Spleen (tissue), 11 donors: ENCODE results near the gene ITCH. TPM values are rescaled to one million over a fixed set of nuclear protein-coding genes. Genes with fewer than 3 reads are reported as not detected.
"Not testable (repeated sequence)": the region's sequence is repeated elsewhere in the genome, so short reads cannot be mapped to it uniquely, and the experiment has no call there.

Source experiments
- DNase-seq: peaks from one replicate; pipeline ENCODE4 v3.0.0-alpha.2; 2020
- H3K27ac ChIP-seq, 8 donors: fragments of 200-600 bp; sonication (generic) in 7 of 8; 1 replicate in 4 of 8; 2 replicates in 4 of 8; pipeline versions ENCODE4 v1.5.0 to v1.8.0; 2016 to 2021; ENCODE audit warnings: inconsistent platforms in 4 of 8, mild to moderate bottlenecking in 4 of 8, moderate library complexity in 1 of 8
- H3K27me3 ChIP-seq, 7 donors: fragments of 200-600 bp; sonication (generic) in 6 of 7; replicated peaks in 1 of 7; 1 replicate in 4 of 7; 2 replicates in 3 of 7; pipeline versions ENCODE4 v1.5.0 to v1.8.0; 2016 to 2021; ENCODE audit warnings: inconsistent platforms in 3 of 7, mild to moderate bottlenecking in 1 of 7
- H3K36me3 ChIP-seq, 6 donors: fragments of 200-600 bp; sonication (generic) in 5 of 6; 1 replicate in 4 of 6; 2 replicates in 2 of 6; pipeline versions ENCODE4 v1.5.0 to v1.8.0; 2016 to 2021; ENCODE audit warnings: inconsistent platforms in 2 of 6
- H3K4me1 ChIP-seq, 6 donors: fragments of 200-600 bp; sonication (generic) in 5 of 6; 1 replicate in 3 of 6; 2 replicates in 3 of 6; pipeline versions ENCODE4 v1.5.0 to v1.8.0; 2016 to 2021; ENCODE audit warnings: inconsistent platforms in 3 of 6
- H3K4me3 ChIP-seq, 8 donors: fragments of 200-600 bp; sonication (generic) in 7 of 8; 1 replicate in 4 of 8; 2 replicates in 4 of 8; pipeline versions ENCODE4 v1.5.0 to v1.8.0; 2016 to 2021; ENCODE audit warnings: inconsistent platforms in 4 of 8, mild to moderate bottlenecking in 4 of 8, moderate library complexity in 2 of 8
- H3K9me3 ChIP-seq, 8 donors: fragments of 200-600 bp; sonication (generic) in 7 of 8; 1 replicate in 4 of 8; 2 replicates in 4 of 8; pipeline versions ENCODE4 v1.5.0 to v1.8.0; 2016 to 2021; ENCODE audit warnings: inconsistent platforms in 4 of 8
- CTCF ChIP-seq, 11 experiments: fragments of 200-600 bp in 7 of 11; fragments of 450-650 bp in 4 of 11; sonication (generic) in 4 of 11; IDR thresholded peaks in 8 of 11; conservative IDR thresholded peaks in 3 of 11; 1 replicate in 7 of 11; 2 replicates in 4 of 11; pipeline versions ENCODE4 v1.4.0 to v1.8.0; 2016 to 2021; ENCODE audit warnings: antibody characterized with exemption in 11 of 11, inconsistent platforms in 4 of 11, mild to moderate bottlenecking in 1 of 11
- POLR2A ChIP-seq, 3 donors: fragments of 450-650 bp; IDR thresholded peaks; one replicate each; pipeline ENCODE4 v1.5.1; 2017; ENCODE audit warnings: antibody characterized with exemption in 3 of 3, mild to moderate bottlenecking in 1 of 3
- POLR2AphosphoS5 ChIP-seq, 3 donors: sonication (generic); formaldehyde crosslinking; IDR thresholded peaks; one replicate each; pipeline ENCODE4 v1.5.1; 2017; ENCODE audit warnings: antibody characterized with exemption in 3 of 3
- WGBS, 5 donors: extraction: QIAGEN DNeasy Blood & Tissue Kit in 3 of 5; methylation state at CpG; one replicate each; pipeline versions ENCODE4 v1.1.5 to v1.1.7; 2013 to 2018; 5-methylcytosine and 5-hydroxymethylcytosine counted together
- intact Hi-C: fragments of 100-400 bp; cut with DNase I; formaldehyde crosslinking; loops from one replicate; pipeline ENCODE4 v1.15.0; 2023; ENCODE audit warnings: low total_unique reads
- polyA plus RNA-seq, 3 donors: library from polyadenylated mRNA; stranded (reverse); fragments of 200-250 nt; gene quantifications; one replicate each; pipeline ENCODE4 v1.2.1, GENCODE V29; 2013
- total RNA-seq, 7 donors: library from RNA; depleted of rRNA in 3 of 7; stranded (reverse); fragments of >200 nt in 3 of 7; fragmentation: NEBNext Ultra II Directional in 4 of 7; extraction: Animal tissue kit (Norgen Biotek cat#: 25700) in 4 of 7; gene quantifications; one replicate each; pipeline versions ENCODE4 v1.1.0 to v1.2.1, GENCODE V29; 2016 to 2021
- donor health status: healthy with polysubstance abuse.
- donor health status: DM: no; HTN: no; CAD: no; lungs with moderate emphysema.
- donor health status: DM: no; HTN: no; CAD: no.
- donor health status: Bipolar disorder and iron deficiency.
- donor health status: healthy.
- donor health status: DM: no; HTN: no; CAD: no.
- donor health status: DM: yes; HTN: yes; CAD: no.

Gene ITCH
- total and polyA plus RNA-seq, 10 donors = 6.9 to 72.7 (median 61.6) TPM

- Histone ChIP-seq H3K4me1 (peaks cover 0 to 4% (median 0%) of the 10 kb centered on the region in 6 donors), H3K4me3 (no peak overlapping the region), H3K9me3 (no peaks in the 10 kb centered on the region), H3K36me3 (peaks cover 0 to 99% (median 49%) of the 10 kb centered on the region in 6 donors), H3K27ac (no peak overlapping the region), H3K27me3 (no peaks in the 10 kb centered on the region)
- intact Hi-C loops = no loop called here
- WGBS, 5 donors = 76 to 90% (median 83%) methylated on average over 2 of the region's 2 CpGs
- TF ChIP-seq CTCF (IDR thresholded peaks at IDR 0.05 in 8 of 11, conservative IDR thresholded peaks at IDR 0.05 in 3 of 11) (no peak), POLR2A (IDR thresholded peaks at IDR 0.05) (no peak)
- no peak for DNase-seq
Observed at GRCh38 chr20:34426026-34426425, 63.0 kb downstream of the ITCH start.

- 75 to 86% (median 78%) methylated on average over 3 of the region's 3 CpGs for WGBS, 5 donors
- intact Hi-C loops = no loop called here
- H3K36me3 ChIP-seq = peaks cover 0 to 88% (median 41%) of the 10 kb centered on the region in 6 donors
Observed at GRCh38 chr20:34427331-34427730, 64.3 kb downstream of the ITCH start.

GRCh38 chr20:34427784-34428183 lies 64.7 kb downstream of the ITCH start:
- no peak overlapping the region for H3K27ac ChIP-seq
- H3K4me3 ChIP-seq = no peak overlapping the region
- DNase-seq = no peak
- no peaks in the 10 kb centered on the region for H3K9me3 ChIP-seq
- no peaks in the 10 kb centered on the region for H3K27me3 ChIP-seq
- intact Hi-C loops = no loop called here
- peaks cover 0 to 88% (median 40%) of the 10 kb centered on the region in 6 donors for H3K36me3 ChIP-seq
- H3K4me1 ChIP-seq = no peaks in the 10 kb centered on the region
- TF ChIP-seq POLR2A (IDR thresholded peaks at IDR 0.05) = no peak
- TF ChIP-seq POLR2AphosphoS5 (IDR thresholded peaks at IDR 0.05) = no peak
- TF ChIP-seq CTCF (IDR thresholded peaks at IDR 0.05 in 8 of 11, conservative IDR thresholded peaks at IDR 0.05 in 3 of 11) = no peak

More at GRCh38 chr20:34427331-34427730, 64.3 kb downstream of the ITCH start:
- DNase-seq = no peak
- Histone ChIP-seq H3K4me3 (no peak overlapping the region), H3K27ac (no peak overlapping the region), H3K27me3 (no peaks in the 10 kb centered on the region), H3K4me1 (peaks cover 0 to 1% (median 0%) of the 10 kb centered on the region in 6 donors), H3K9me3 (no peaks in the 10 kb centered on the region)
- TF ChIP-seq CTCF (IDR thresholded peaks at IDR 0.05 in 8 of 11, conservative IDR thresholded peaks at IDR 0.05 in 3 of 11) (no peak), POLR2A (IDR thresholded peaks at IDR 0.05) (no peak), POLR2AphosphoS5 (IDR thresholded peaks at IDR 0.05) (no peak)

- Histone ChIP-seq H3K36me3 (peaks cover 0 to 66% (median 23%) of the 10 kb centered on the region in 6 donors), H3K4me1 (peaks cover 0 to 22% (median 12%) of the 10 kb centered on the region in 6 donors), H3K9me3 (no peaks in the 10 kb centered on the region), H3K27ac (peak overlapping the region in 1 of 8 donors; percentile 26), H3K27me3 (no peaks in the 10 kb centered on the region), H3K4me3 (no peak overlapping the region)
- 85 to 97% (median 89%) methylated on average over 3 of the region's 3 CpGs for WGBS, 5 donors
- TF ChIP-seq POLR2AphosphoS5 (IDR thresholded peaks at IDR 0.05) = no peak
- no peak for DNase-seq
- intact Hi-C loops = no loop called here
Observed at GRCh38 chr20:34431168-34431567, 68.1 kb downstream of the ITCH start.

- Histone ChIP-seq H3K4me1 (peaks cover 0 to 36% (median 17%) of the 10 kb centered on the region in 6 donors), H3K36me3 (peaks cover 0 to 66% (median 14%) of the 10 kb centered on the region in 6 donors)
- 96 to 99% (median 99%) methylated on average over 6 of the region's 6 CpGs for WGBS, 5 donors
- intact Hi-C loops, H3K4me3 ChIP-seq, H3K27ac ChIP-seq, H3K27me3 ChIP-seq, H3K9me3 ChIP-seq, DNase-seq: not testable (repeated sequence)
Observed at GRCh38 chr20:34432663-34433062, 69.6 kb downstream of the ITCH start.
